Liver (tissue), 9 donors: Measurements from ENCODE around the gene NOD1. TPM values are rescaled to one million over a fixed set of nuclear protein-coding genes. Genes with fewer than 3 reads are reported as not detected.

ENCODE experiments used
- DNase-seq: peaks from one replicate; pipeline ENCODE4 v3.0.0-alpha.2; 2017; ENCODE audit warnings: low spot score
- H3K27ac ChIP-seq, 2 donors: one replicate each; pipeline ENCODE4 v1.7.0; 2013; ENCODE audit warnings: inconsistent platforms in 2 of 2, low read length in 2 of 2, control low read depth in 1 of 2, low read depth in 1 of 2, mild to moderate bottlenecking in 1 of 2
- H3K27me3 ChIP-seq, 4 donors: one replicate each; pipeline versions ENCODE4 v1.6.1 to v1.7.0; 2013; ENCODE audit warnings: low read length in 3 of 4, inconsistent platforms in 1 of 4, mild to moderate bottlenecking in 1 of 4, moderate library complexity in 1 of 4; ENCODE audit not compliant: control insufficient read depth in 4 of 4, insufficient read depth in 4 of 4
- H3K36me3 ChIP-seq, 4 donors: one replicate each; pipeline versions ENCODE4 v1.6.1 to v1.7.0; 2013; ENCODE audit warnings: low read length in 3 of 4, mild to moderate bottlenecking in 3 of 4, low read depth in 1 of 4, moderate library complexity in 1 of 4; ENCODE audit not compliant: control insufficient read depth in 4 of 4, insufficient read depth in 3 of 4
- H3K4me1 ChIP-seq, 4 donors: one replicate each; pipeline versions ENCODE4 v1.6.1 to v1.7.0; 2013; ENCODE audit warnings: low read length in 3 of 4, mild to moderate bottlenecking in 3 of 4, moderate library complexity in 1 of 4; ENCODE audit not compliant: control insufficient read depth in 4 of 4, insufficient read depth in 4 of 4
- H3K4me3 ChIP-seq, 3 donors: one replicate each; pipeline versions ENCODE4 v1.6.1 to v1.7.0; 2013; ENCODE audit warnings: low read length in 3 of 3, control low read depth in 1 of 3, low read depth in 1 of 3, mild to moderate bottlenecking in 1 of 3
- H3K9ac ChIP-seq, 2 donors: one replicate each; pipeline ENCODE4 v1.7.0; 2013; ENCODE audit warnings: low read length in 2 of 2, mild to moderate bottlenecking in 2 of 2, moderate library complexity in 2 of 2, control low read depth in 1 of 2, low read depth in 1 of 2
- H3K9me3 ChIP-seq, 4 donors: one replicate each; pipeline versions ENCODE4 v1.6.1 to v1.7.0; 2013; ENCODE audit warnings: low read length in 3 of 4; ENCODE audit not compliant: control insufficient read depth in 4 of 4
- ATF3 ChIP-seq: IDR thresholded peaks from 2 replicates; pipeline ENCODE4 v1.6.1; 2016; ENCODE audit warnings: antibody characterized with exemption
- CTCF ChIP-seq: fragments of 150-350 bp; IDR thresholded peaks from 2 replicates; pipeline ENCODE4 v1.5.1; 2017; ENCODE audit warnings: improper control_type of control experiment, low read depth, low read length; ENCODE audit not compliant: missing input control
- EGR1 ChIP-seq, 2 donors: IDR thresholded peaks; 2 replicates each; pipeline ENCODE4 v1.6.1; 2016 to 2018; ENCODE audit warnings: antibody characterized with exemption in 2 of 2, low read depth in 2 of 2
- FOXA1 ChIP-seq: IDR thresholded peaks from 2 replicates; pipeline ENCODE4 v1.6.1; 2016; ENCODE audit warnings: antibody characterized with exemption
- FOXA2 ChIP-seq: IDR thresholded peaks from 2 replicates; pipeline ENCODE4 v1.6.1; 2016; ENCODE audit warnings: antibody characterized with exemption
- GABPA ChIP-seq, 2 donors: IDR thresholded peaks in 1 of 2; conservative IDR thresholded peaks in 1 of 2; 2 replicates each; pipeline ENCODE4 v1.6.1; 2016; ENCODE audit warnings: antibody characterized with exemption in 2 of 2, mild to moderate bottlenecking in 1 of 2, moderate library complexity in 1 of 2
- HNF4A ChIP-seq, 2 donors: conservative IDR thresholded peaks; 2 replicates each; pipeline ENCODE4 v1.6.1; 2016; ENCODE audit warnings: antibody characterized with exemption in 2 of 2, mild to moderate bottlenecking in 2 of 2
- HNF4G ChIP-seq: IDR thresholded peaks from 2 replicates; pipeline ENCODE4 v1.6.1; 2016; ENCODE audit warnings: antibody characterized with exemption
- JUND ChIP-seq, 2 donors: IDR thresholded peaks; 2 replicates each; pipeline ENCODE4 v1.6.1; 2016; ENCODE audit warnings: antibody characterized with exemption in 2 of 2
- MAX ChIP-seq: IDR thresholded peaks from 2 replicates; pipeline ENCODE4 v1.6.1; 2016; ENCODE audit warnings: antibody characterized with exemption
- NR2F2 ChIP-seq: IDR thresholded peaks from 2 replicates; pipeline ENCODE4 v1.6.1; 2016; ENCODE audit warnings: antibody characterized with exemption
- RAD21 ChIP-seq, 2 donors: IDR thresholded peaks; 2 replicates each; pipeline ENCODE4 v1.6.1; 2016; ENCODE audit warnings: antibody characterized with exemption in 2 of 2, mild to moderate bottlenecking in 2 of 2
- REST ChIP-seq: IDR thresholded peaks from 2 replicates; pipeline ENCODE4 v1.6.1; 2016; ENCODE audit warnings: antibody characterized with exemption, mild to moderate bottlenecking
- RXRA ChIP-seq, 2 donors: IDR thresholded peaks; 2 replicates each; pipeline ENCODE4 v1.6.1; 2017 to 2018; ENCODE audit warnings: antibody characterized with exemption in 2 of 2, mild to moderate bottlenecking in 1 of 2
- SP1 ChIP-seq: IDR thresholded peaks from 2 replicates; pipeline ENCODE4 v1.6.1; 2018; ENCODE audit warnings: antibody characterized with exemption, mild to moderate bottlenecking
- TAF1 ChIP-seq: conservative IDR thresholded peaks from 2 replicates; pipeline ENCODE4 v1.6.1; 2016; ENCODE audit warnings: antibody characterized with exemption, mild to moderate bottlenecking
- YY1 ChIP-seq: IDR thresholded peaks from 2 replicates; pipeline ENCODE4 v1.6.1; 2016; ENCODE audit warnings: antibody characterized with exemption, mild to moderate bottlenecking
- ZBTB33 ChIP-seq: IDR thresholded peaks from 2 replicates; pipeline ENCODE4 v1.6.1; 2016; ENCODE audit warnings: antibody characterized with exemption
- WGBS: extraction: QIAGEN DNeasy Blood & Tissue Kit; methylation state at CpG from one replicate; pipeline ENCODE4 v1.1.7; 2013; 5-methylcytosine and 5-hydroxymethylcytosine counted together
- polyA plus RNA-seq, 2 donors: library from polyadenylated mRNA; stranded (reverse) in 1 of 2; unstranded in 1 of 2; fragments of 200-250 nt in 1 of 2; fragments of >200 nt in 1 of 2; fragmentation: Nextera tagmentation in 1 of 2; extraction: Ambion mirVana in 1 of 2; gene quantifications; one replicate each; pipeline versions ENCODE4 v1.2.1 to v1.2.3, GENCODE V29; 2013 to 2015
- total RNA-seq, 2 donors: library from RNA; depleted of rRNA; stranded (reverse); fragments of >200 nt; gene quantifications; one replicate each; pipeline ENCODE4 v1.2.3, GENCODE V29; 2014
- donor health status: healthy.
- donor health status: healthy.
- donor health status: healthy.
- donor health status: healthy.
- donor health status: healthy.

Gene NOD1
- total and polyA plus RNA-seq, 4 donors = 1.7 to 3.5 (median 2.0) TPM

- H3K4me1 ChIP-seq = peaks cover 0 to 5% (median 3%) of the 10 kb centered on the region in 4 donors
These were observed 15.0 kb downstream of the NOD1 start for GRCh38 chr7:30463405-30464145.

More at GRCh38 chr7:30463405-30464145, 15.0 kb downstream of the NOD1 start:
- DNase-seq = no peak
- no peak overlapping the region for H3K9ac ChIP-seq
- H3K9me3 ChIP-seq = no peaks in the 10 kb centered on the region
- H3K27me3 ChIP-seq = no peaks in the 10 kb centered on the region
- TF ChIP-seq HNF4A (conservative IDR thresholded peaks at IDR 0.05) = no peak
- TF ChIP-seq RXRA (IDR thresholded peaks at IDR 0.05) = no peak
- no peak for TF ChIP-seq FOXA2
- no peak for TF ChIP-seq HNF4G
- TF ChIP-seq GABPA (IDR thresholded peaks at IDR 0.05 in 1 of 2, conservative IDR thresholded peaks at IDR 0.05 in 1 of 2) = no peak
- no peak for TF ChIP-seq NR2F2
- no peak for TF ChIP-seq REST
- TF ChIP-seq ZBTB33 = no peak
- no peak for TF ChIP-seq ATF3
- no peak for TF ChIP-seq RAD21 (IDR thresholded peaks at IDR 0.05)
- TF ChIP-seq SP1 = no peak
- TF ChIP-seq CTCF = no peak
- TF ChIP-seq FOXA1 = no peak
- no peak for TF ChIP-seq JUND (IDR thresholded peaks at IDR 0.05)
- no peak for TF ChIP-seq TAF1
- no peak for TF ChIP-seq MAX
- TF ChIP-seq YY1 = no peak
- no peak for TF ChIP-seq EGR1 (IDR thresholded peaks at IDR 0.05; ENCODE audit: low read depth in 2 of 2)
- peaks cover 0 to 3% (median 0%) of the 10 kb centered on the region in 4 donors for H3K36me3 ChIP-seq
- 82% methylated on average over 6 of the region's 6 CpGs for WGBS
- no peak overlapping the region for H3K4me3 ChIP-seq
- H3K27ac ChIP-seq = no peak overlapping the region
